ENCODE data around the gene FBXO31.

DNA sequence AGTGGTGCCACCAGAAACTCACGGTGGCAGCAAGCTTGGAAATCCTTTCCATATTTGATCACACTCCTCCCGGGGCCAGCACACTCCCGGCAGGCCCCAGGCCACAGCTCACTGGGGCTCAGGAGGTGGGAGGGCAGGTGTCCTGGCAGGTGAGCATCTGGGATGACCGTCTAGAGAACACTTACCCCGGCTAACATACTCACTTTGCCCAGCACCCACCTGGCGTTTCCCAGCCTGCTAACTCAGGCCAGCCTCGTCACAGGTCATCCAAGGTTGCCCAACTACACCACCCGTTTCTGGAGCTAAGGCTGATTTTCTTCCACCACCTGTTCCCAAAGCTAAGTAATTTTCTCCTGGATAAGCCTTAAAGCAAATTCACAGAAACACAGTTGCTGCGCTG lies 24.9 kb downstream of the FBXO31 start:
- TF ChIP-seq, protein P1, sequence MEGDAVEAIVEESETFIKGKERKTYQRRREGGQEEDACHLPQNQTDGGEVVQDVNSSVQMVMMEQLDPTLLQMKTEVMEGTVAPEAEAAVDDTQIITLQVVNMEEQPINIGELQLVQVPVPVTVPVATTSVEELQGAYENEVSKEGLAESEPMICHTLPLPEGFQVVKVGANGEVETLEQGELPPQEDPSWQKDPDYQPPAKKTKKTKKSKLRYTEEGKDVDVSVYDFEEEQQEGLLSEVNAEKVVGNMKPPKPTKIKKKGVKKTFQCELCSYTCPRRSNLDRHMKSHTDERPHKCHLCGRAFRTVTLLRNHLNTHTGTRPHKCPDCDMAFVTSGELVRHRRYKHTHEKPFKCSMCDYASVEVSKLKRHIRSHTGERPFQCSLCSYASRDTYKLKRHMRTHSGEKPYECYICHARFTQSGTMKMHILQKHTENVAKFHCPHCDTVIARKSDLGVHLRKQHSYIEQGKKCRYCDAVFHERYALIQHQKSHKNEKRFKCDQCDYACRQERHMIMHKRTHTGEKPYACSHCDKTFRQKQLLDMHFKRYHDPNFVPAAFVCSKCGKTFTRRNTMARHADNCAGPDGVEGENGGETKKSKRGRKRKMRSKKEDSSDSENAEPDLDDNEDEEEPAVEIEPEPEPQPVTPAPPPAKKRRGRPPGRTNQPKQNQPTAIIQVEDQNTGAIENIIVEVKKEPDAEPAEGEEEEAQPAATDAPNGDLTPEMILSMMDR (IDR thresholded peaks at IDR 0.05; ENCODE audit: poor library complexity): no peak
- TF ChIP-seq EZH2 (IDR thresholded peaks at IDR 0.05; ENCODE audit: borderline replicate concordance) (no peak), EZH2phosphoT487 (IDR thresholded peaks at IDR 0.05; ENCODE audit: low read depth, severe bottlenecking, unreplicated experiment) (no peak)
